Left lung (tissue), 10 donors: Measurements from ENCODE around the gene DIPK1B. TPM values are rescaled to one million over a fixed set of nuclear protein-coding genes. Genes with fewer than 3 reads are reported as not detected.

Experiments
- ATAC-seq: fragments of 200-7000 bp; cut with Tn5 transposase; one replicate; pipeline ENCODE4 v1.9.1; 2020; ENCODE audit warnings: moderate library complexity
- DNase-seq, 4 donors: peaks; one replicate each; pipeline ENCODE4 v3.0.0-alpha.2; 2013 to 2020
- H3K27ac ChIP-seq, 2 donors: fragments of 200-600 bp; sonication (generic) in 1 of 2; one replicate each; pipeline versions ENCODE4 v1.5.0 to v1.8.0; 2020 to 2021
- H3K27me3 ChIP-seq, 2 donors: fragments of 200-600 bp; sonication (generic) in 1 of 2; one replicate each; pipeline versions ENCODE4 v1.5.0 to v1.8.0; 2020 to 2021
- H3K36me3 ChIP-seq, 2 donors: fragments of 200-600 bp; sonication (generic) in 1 of 2; one replicate each; pipeline versions ENCODE4 v1.5.0 to v1.8.0; 2020 to 2021
- H3K4me1 ChIP-seq, 2 donors: fragments of 200-600 bp; one replicate each; pipeline ENCODE4 v1.8.0; 2021
- H3K4me3 ChIP-seq, 2 donors: fragments of 200-600 bp; sonication (generic) in 1 of 2; one replicate each; pipeline versions ENCODE4 v1.5.0 to v1.8.0; 2020 to 2021; ENCODE audit warnings: mild to moderate bottlenecking in 1 of 2
- H3K9me3 ChIP-seq, 2 donors: fragments of 200-600 bp; sonication (generic) in 1 of 2; one replicate each; pipeline versions ENCODE4 v1.5.0 to v1.8.0; 2020 to 2021
- CTCF ChIP-seq, 2 donors: fragments of 200-600 bp; sonication (generic) in 1 of 2; IDR thresholded peaks; one replicate each; pipeline versions ENCODE4 v1.5.0 to v1.8.0; 2021; ENCODE audit warnings: antibody characterized with exemption in 2 of 2
- intact Hi-C, 2 donors: fragments of 100-400 bp; cut with DNase I; formaldehyde crosslinking; loops; one replicate each; pipeline versions ENCODE4 v1.11.2 to v1.14.2; 2022
- polyA plus RNA-seq, 6 donors: library from polyadenylated mRNA; unstranded; fragments of 120-200 nt; gene quantifications; one replicate each; pipeline ENCODE4 v1.2.1, GENCODE V29; 2013; ENCODE audit not compliant: insufficient read length in 6 of 6
- total RNA-seq, 2 donors: library from RNA; stranded (reverse); fragmentation: NEBNext Ultra II Directional; extraction: Animal tissue kit (Norgen Biotek cat#: 25700); gene quantifications; one replicate each; pipeline ENCODE4 v1.2.1, GENCODE V29; 2021
- donor health status: DM: no; HTN: yes; CAD: no.
- donor health status: DM: no; HTN: no; CAD: no.

The DIPK1B gene
- total and polyA plus RNA-seq, 8 donors: 12.6 to 37.4 (median 28.6) TPM

- H3K36me3 ChIP-seq: no peaks in the 10 kb centered on the region
- H3K9me3 ChIP-seq: no peaks in the 10 kb centered on the region
- DNase-seq (no peak), ATAC-seq (no peak)
- H3K27ac ChIP-seq: no peak overlapping the region
- H3K27me3 ChIP-seq: peaks cover 16 to 53% of the 10 kb centered on the region in 2 donors
- TF ChIP-seq CTCF (IDR thresholded peaks at IDR 0.05): no peak
- intact Hi-C loops: no loop called here
- peaks cover 15 to 20% of the 10 kb centered on the region in 2 donors for H3K4me1 ChIP-seq
- H3K4me3 ChIP-seq: no peak overlapping the region
These were observed 27.7 kb downstream of the DIPK1B start for GRCh38 chr9:136740069-136740468.

- ATAC-seq (no peak), DNase-seq (no peak)
- H3K9me3 ChIP-seq: no peaks in the 10 kb centered on the region
- no peak for TF ChIP-seq CTCF (IDR thresholded peaks at IDR 0.05)
- intact Hi-C loops: no loop called here
- H3K27me3 ChIP-seq: peaks cover 16 to 53% of the 10 kb centered on the region in 2 donors
- H3K36me3 ChIP-seq: no peaks in the 10 kb centered on the region
- no peak overlapping the region for H3K27ac ChIP-seq
- peaks cover 15 to 20% of the 10 kb centered on the region in 2 donors for H3K4me1 ChIP-seq
- no peak overlapping the region for H3K4me3 ChIP-seq
These were observed 28.1 kb downstream of the DIPK1B start for GRCh38 chr9:136740491-136740890.

- DNase-seq: peak in 2 of 4 donors; percentile 55 to 69
- Histone ChIP-seq H3K9me3 (no peaks in the 10 kb centered on the region), H3K4me1 (peaks cover 15 to 20% of the 10 kb centered on the region in 2 donors), H3K27ac (no peak overlapping the region), H3K27me3 (peaks cover 16 to 53% of the 10 kb centered on the region in 2 donors), H3K36me3 (no peaks in the 10 kb centered on the region), H3K4me3 (no peak overlapping the region)
- peak; percentile 47 for ATAC-seq
- TF ChIP-seq CTCF (IDR thresholded peaks at IDR 0.05): no peak
- intact Hi-C loops: no loop called here
These were observed 28.9 kb downstream of the DIPK1B start for GRCh38 chr9:136740971-136741882.

GRCh38 chr9:136741883-136742571 lies 29.7 kb downstream of the DIPK1B start:
- ATAC-seq: peak; percentile 52
- Histone ChIP-seq H3K4me3 (no peak overlapping the region), H3K27me3 (peaks cover 16 to 53% of the 10 kb centered on the region in 2 donors)

More at GRCh38 chr9:136741883-136742571, 29.7 kb downstream of the DIPK1B start:
- TF ChIP-seq CTCF (IDR thresholded peaks at IDR 0.05): no peak
- intact Hi-C loops: no loop called here
- Histone ChIP-seq H3K4me1 (peaks cover 15 to 20% of the 10 kb centered on the region in 2 donors), H3K9me3 (no peaks in the 10 kb centered on the region), H3K36me3 (no peaks in the 10 kb centered on the region), H3K27ac (no peak overlapping the region)
- DNase-seq: peak in 1 of 4 donors; percentile 80
